Femur (tissue), 1 donor: Measurements from ENCODE around the gene GOLIM4.

Experiments used
- DNase-seq: peaks from one replicate; pipeline ENCODE4 v3.0.0-alpha.2; 2017

The GOLIM4 gene

DNA sequence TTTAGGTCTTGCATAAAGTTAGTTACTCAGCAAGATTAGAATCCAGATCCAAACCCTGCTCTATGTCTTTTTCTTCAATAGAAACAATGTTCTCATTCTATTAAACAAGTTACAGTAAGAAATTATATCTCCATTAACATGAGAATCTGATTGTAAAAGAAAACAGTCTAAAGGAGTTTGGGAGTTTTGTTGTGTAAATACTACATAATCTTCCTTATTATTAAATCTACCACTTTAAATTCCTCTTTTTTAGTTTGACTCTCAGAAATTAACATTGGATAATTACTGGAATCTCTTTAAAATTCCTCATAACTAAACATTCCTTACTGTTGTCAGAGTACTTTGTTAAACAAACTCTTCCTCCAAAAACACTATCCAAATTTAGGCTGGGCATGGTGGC lies 1.7 kb upstream of the GOLIM4 start:
- no peak for DNase-seq

- DNase-seq: peak; percentile 82
Measured at GRCh38 chr3:168096210-168096652, 507 bp upstream of the GOLIM4 start.

- peak; percentile 69 for DNase-seq
Measured at GRCh38 chr3:168094877-168095610, 680 bp downstream of the GOLIM4 start.

DNA sequence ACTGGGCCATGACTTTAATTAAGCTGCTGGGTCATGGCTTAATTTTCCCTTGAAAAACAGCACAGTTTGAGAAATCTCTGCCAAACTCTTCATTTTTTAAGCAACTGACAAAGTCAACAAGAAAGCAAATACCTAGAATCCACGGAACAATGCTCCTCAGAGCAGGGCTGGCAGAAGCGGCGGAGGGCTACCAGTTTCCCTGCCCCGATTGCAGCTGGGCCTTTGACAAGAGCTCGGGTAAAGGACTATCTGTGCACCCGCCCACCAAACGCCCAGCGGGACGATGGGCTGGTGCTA lies 1.2 kb downstream of the GOLIM4 start:
- no peak for DNase-seq

DNA sequence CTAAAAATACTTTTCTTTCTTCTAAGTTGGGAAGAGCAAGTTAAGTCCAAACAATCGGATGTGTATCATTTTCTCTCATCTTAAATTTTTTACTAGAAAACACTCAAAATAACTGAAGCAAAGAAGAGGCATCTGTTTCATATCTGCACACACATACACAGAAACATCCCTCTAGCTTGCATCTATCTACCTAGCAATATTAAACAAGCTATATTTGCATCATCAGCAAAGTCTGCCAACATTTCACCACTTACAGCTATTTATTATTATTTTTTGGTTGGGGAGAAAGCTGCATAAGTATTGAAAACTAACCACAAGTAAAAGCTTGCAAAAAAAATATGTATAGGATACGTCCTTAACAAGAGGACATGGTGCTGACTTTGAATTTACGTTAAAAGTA lies 1.9 kb downstream of the GOLIM4 start:
- DNase-seq: no peak

DNA sequence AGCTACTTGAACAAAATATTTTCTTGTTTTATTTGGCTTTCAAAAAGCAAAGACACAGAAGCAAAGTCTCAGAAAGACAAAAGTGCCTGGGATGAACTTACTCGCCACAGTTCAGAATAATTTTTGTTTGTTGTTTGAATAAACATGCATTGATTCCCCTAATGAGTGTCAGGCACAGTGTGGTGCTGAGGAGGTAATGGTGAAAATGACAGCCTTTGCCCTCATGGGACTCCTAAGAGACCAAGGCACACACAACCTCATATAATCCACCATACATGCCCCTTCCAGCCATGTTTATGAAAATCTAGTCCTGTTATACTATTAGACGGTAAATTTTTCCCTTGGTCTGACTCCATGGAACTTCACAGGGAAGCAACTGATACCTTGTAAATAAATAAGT lies 2.5 kb downstream of the GOLIM4 start:
- DNase-seq: no peak

GRCh38 chr3:168091941-168092340 lies 3.8 kb downstream of the GOLIM4 start:
- no peak for DNase-seq

DNA sequence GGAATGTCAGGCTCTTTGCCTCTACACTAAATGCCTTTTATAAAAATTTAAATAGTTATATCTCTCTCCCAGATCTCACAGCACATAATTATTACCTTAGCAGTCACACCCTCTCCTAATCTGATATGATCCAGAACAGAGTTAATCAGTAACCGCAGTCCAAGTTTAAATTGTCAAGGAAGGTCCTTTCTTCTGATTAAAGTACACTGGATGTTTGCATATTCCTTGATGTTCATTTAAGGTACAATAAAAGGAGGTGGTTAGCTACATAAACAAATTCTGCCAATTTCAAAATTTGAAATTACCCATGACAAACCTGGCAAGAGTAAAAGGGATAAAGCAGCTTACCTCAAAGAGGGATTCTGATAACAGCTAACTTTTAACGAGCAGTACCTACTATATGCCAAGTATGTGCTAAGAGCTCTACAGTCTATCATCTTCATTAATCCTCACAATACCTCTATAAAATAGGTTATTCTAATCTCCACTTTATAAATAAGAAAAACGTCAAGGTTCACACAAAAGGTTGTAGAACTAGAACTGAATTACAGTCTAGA lies 4.3 kb downstream of the GOLIM4 start:
- no peak for DNase-seq

- no peak for DNase-seq
Measured at GRCh38 chr3:168090306-168091085, 5.2 kb downstream of the GOLIM4 start.

- no peak for DNase-seq
Measured at GRCh38 chr3:168089179-168089771, 6.4 kb downstream of the GOLIM4 start.

DNA sequence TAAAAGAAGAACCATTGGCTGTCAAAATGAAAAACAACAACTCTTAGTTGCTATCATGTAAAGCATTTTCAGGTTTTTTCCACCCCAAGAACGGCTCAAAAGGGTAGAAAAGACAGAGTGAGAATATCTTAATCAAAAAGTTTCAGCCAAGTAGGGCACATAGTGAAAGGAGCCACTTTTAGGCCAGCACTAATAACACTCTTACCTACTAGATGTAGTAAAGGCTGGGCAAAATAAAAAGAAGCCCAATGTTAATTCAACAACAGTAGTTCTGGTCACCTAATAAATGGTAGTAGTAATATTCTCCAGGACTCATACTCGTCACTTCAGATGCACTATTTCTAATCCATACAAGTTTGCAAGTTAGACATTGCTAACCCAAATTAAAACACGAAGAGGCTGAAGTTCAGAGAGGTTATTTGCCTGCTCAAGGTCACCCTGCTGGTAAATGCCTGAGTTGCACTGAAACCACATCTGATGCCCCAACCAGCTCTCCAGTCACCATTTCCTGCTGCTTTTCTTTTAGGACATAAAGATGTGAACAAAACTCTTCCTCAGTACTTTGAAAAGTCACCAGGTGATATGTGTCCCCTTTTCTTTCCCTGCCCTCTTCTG lies 7.5 kb downstream of the GOLIM4 start:
- DNase-seq: no peak

DNA sequence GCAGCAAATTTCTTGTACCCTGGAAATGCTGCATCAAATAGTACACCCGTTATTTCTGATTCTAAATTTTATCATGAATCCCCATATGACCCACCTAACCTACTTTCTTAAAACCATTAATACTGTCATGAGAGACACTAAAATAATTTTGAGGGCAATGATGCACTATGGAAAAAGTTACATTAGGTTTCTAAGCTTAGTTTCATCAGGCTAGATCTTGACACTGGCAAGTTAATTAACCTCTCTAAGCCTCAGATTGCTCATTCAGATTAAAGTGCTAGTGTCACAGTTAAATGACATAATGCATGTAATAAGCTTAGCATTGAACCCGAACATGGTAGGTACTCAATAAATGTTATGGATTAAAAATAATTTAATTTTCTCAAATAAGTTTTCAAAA lies 8.2 kb downstream of the GOLIM4 start:
- no peak for DNase-seq

DNA sequence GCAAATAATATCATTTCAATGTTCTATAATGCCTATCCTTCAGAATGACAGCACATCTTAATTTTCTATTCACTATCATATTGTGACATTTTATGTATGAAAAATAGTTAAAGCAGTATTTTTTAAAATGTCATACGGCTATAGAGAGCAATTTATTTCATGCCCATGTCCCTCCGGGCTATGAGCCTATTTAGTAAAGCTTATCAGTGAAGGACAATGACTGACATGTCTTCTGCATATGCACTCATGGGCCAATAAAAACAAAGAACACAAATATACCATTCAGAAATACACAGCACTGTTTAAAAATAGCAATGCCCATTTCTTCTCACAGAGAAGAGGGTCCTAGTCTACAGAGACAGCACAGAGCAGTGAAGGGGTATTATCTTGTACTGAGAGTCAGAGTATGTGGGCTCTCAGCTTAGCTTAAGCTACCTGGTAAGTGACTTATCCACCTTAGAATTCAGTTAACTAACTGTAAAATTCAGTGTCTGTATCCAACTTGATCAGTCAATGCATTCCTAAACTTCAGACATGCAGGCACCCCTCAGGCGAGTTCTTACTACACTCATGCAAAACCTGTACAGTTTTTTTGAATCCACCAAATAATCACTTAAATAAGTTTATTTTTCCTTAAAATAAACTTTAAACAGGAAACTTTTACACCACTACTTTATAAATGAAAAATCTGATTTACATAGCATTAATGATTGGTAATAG lies 9.0 kb downstream of the GOLIM4 start:
- DNase-seq: no peak

DNA sequence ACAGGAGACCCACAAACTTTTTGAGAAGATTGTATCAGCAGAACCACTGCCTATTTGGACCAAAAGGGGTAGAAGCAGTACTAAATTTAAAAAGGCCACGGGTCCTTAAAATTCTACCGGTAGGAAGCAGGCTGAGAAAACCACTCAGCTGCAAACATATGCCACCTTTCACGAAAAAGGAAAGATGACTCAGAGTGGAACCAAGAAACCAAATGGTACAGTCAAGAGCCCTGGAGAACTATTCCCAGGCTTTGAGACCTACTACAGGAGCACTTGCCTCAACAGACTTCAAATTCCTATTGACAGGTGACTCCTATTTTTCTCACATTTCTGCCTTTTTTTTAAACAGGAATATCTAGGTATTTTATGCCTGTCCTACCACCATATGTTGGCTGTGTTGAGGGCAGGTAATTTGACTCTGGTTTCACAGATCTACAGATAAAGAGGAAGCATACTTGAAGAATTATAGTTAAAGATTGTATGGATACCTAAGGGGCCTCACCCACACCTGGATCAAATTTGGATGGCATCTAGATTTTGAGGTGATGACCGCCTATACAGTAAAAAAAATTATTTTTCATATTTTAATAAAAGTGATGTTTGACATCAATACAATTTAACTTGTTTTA lies 10.1 kb downstream of the GOLIM4 start:
- DNase-seq: no peak

- DNase-seq: no peak
Measured at GRCh38 chr3:168083906-168084305, 11.8 kb downstream of the GOLIM4 start.

DNA sequence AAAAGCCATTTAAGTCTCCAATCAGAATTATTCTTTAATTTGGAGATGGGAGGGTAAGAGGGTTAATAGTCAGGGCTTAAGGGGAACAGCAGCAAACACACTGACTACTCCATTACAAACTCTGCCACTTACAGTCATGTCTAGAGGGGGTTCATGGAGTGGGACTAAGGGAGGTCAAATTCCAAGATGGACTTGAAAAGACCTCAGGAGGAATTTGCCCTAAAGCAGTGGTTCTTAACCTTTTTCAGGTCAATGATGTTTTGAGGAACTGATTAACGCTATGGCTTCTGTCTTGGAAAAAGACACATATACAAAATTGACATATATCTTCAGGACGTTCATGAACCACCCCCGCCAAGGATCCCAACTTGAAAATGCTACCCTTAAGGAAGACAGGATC lies 13.9 kb downstream of the GOLIM4 start:
- DNase-seq: no peak

GRCh38 chr3:168081171-168081771 lies 14.5 kb downstream of the GOLIM4 start:
- DNase-seq: no peak

DNA sequence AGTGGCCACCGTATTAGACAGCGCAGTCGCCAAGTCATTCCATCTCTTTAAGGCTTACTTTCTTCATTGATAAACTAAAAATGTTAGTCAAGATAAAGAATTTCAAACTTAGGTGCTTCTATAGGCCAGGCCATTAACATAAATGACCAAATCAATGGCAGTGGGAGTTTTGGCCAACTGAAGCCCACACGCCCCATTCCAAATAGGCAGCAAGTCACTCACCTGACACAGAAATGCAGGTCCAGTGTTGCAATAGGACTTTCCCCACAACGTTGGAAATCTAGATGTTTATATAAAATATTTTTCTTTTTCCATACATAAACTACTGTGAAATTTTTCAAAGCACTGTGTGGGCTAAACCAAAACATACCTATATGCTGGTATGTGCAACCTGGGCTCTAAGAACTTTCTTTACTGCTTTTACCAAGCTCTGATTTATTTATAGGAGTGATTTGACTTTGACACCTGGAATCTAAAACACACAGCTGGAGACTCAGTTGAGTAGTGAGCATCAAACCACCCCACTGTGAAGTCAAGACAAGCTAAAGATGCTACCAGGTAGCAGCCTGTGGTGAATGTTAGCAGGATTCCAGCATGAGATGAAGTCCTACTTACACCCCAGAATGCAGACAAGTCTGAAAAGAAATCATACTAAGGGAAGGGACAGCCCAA lies 15.1 kb downstream of the GOLIM4 start:
- DNase-seq: no peak

GRCh38 chr3:168080022-168080421 lies 15.7 kb downstream of the GOLIM4 start:
- no peak for DNase-seq

GRCh38 chr3:168077091-168077490 lies 18.6 kb downstream of the GOLIM4 start:
- no peak for DNase-seq
